BLaER1 treated with 17β-estradiol and CSF1 and Interleukin-3, amounts not matched to agents 10 nM and 100 nM (cell line): Measurements from ENCODE around the gene CYFIP2.

Experiments used
- H3K27ac ChIP-seq, 11 experiments: shearing (Covaris generic); formaldehyde crosslinking; 2 replicates each; pipeline ENCODE4 v1.8.1; 2022
- H3K27me3 ChIP-seq, 11 experiments: shearing (Covaris generic); formaldehyde crosslinking; 2 replicates each; pipeline ENCODE4 v1.8.1; 2022
- H3K36me3 ChIP-seq, 11 experiments: shearing (Covaris generic); formaldehyde crosslinking; 2 replicates each; pipeline ENCODE4 v1.8.1; 2022
- H3K4me1 ChIP-seq, 10 experiments: shearing (Covaris generic); formaldehyde crosslinking; 2 replicates each; pipeline ENCODE4 v1.8.1; 2022
- H3K4me2 ChIP-seq, 11 experiments: shearing (Covaris generic); formaldehyde crosslinking; 2 replicates each; pipeline ENCODE4 v1.8.1; 2022
- H3K4me3 ChIP-seq, 10 experiments: shearing (Covaris generic); formaldehyde crosslinking; 2 replicates each; pipeline ENCODE4 v1.8.1; 2022
- H3K9ac ChIP-seq, 11 experiments: shearing (Covaris generic); formaldehyde crosslinking; 2 replicates each; pipeline ENCODE4 v1.8.1; 2022
- H3K9me3 ChIP-seq, 11 experiments: shearing (Covaris generic); formaldehyde crosslinking; replicated peaks in 1 of 11; 2 replicates each; pipeline ENCODE4 v1.8.1; 2022
- H4K20me1 ChIP-seq, 11 experiments: shearing (Covaris generic); formaldehyde crosslinking; 2 replicates each; pipeline ENCODE4 v1.8.1; 2022
- Cebpa-rat ChIP-seq, 11 experiments: shearing (Covaris generic); IDR thresholded peaks; 2 replicates each; pipeline ENCODE4 v1.8.1; 2022

Gene CYFIP2

GRCh38 chr5:157267761-157268480, 2.0 kb downstream of the CYFIP2 start:
- peak overlapping the region; percentile 85 to 100 (median 95) for H3K4me2 ChIP-seq
- H3K36me3 ChIP-seq, result peaks cover 0 to 24% (median 0%) of the 10 kb centered on the region in 11 experiments; a peak in 5 of 22 replicates
- TF ChIP-seq Cebpa-rat (IDR thresholded peaks at IDR 0.05), result no peak
- peaks cover 0 to 23% (median 8%) of the 10 kb centered on the region in 11 experiments; a peak in 9 of 22 replicates for H4K20me1 ChIP-seq
- no peaks in the 10 kb centered on the region for H3K27me3 ChIP-seq
- no peaks in the 10 kb centered on the region for H3K9me3 ChIP-seq
- H3K4me3 ChIP-seq, result peak overlapping the region in 7 of 10 experiments; percentile 87 to 96 (median 93); a peak in 12 of 20 replicates
- peak overlapping the region in 6 of 11 experiments; percentile 19 to 96 (median 94); a peak in 11 of 22 replicates for H3K27ac ChIP-seq
- H3K4me1 ChIP-seq, result peaks cover 77 to 91% (median 90%) of the 10 kb centered on the region in 10 experiments
- H3K9ac ChIP-seq, result peak overlapping the region in 4 of 11 experiments; percentile 90 to 95 (median 92); a peak in 7 of 22 replicates

- Histone ChIP-seq H4K20me1 (peaks cover 0 to 23% (median 8%) of the 10 kb centered on the region in 11 experiments; a peak in 9 of 22 replicates), H3K4me3 (peak overlapping the region in 4 of 10 experiments; percentile 7 to 93 (median 90); a peak in 5 of 20 replicates), H3K4me1 (peaks cover 75 to 92% (median 89%) of the 10 kb centered on the region in 10 experiments), H3K9ac (peak overlapping the region in 4 of 11 experiments; percentile 24 to 95 (median 92); a peak in 5 of 22 replicates), H3K36me3 (peaks cover 0 to 26% (median 0%) of the 10 kb centered on the region in 11 experiments; a peak in 6 of 22 replicates), H3K4me2 (peak overlapping the region; percentile 85 to 100 (median 95)), H3K9me3 (peaks cover 0 to 3% (median 1%) of the 10 kb centered on the region in 11 experiments; a peak in 8 of 22 replicates), H3K27ac (peak overlapping the region in 8 of 11 experiments; percentile 16 to 96 (median 87); a peak in 13 of 22 replicates), H3K27me3 (no peaks in the 10 kb centered on the region)
- TF ChIP-seq Cebpa-rat (IDR thresholded peaks at IDR 0.05), result no peak
These were observed 3.3 kb downstream of the CYFIP2 start for GRCh38 chr5:157269165-157269671.

DNA sequence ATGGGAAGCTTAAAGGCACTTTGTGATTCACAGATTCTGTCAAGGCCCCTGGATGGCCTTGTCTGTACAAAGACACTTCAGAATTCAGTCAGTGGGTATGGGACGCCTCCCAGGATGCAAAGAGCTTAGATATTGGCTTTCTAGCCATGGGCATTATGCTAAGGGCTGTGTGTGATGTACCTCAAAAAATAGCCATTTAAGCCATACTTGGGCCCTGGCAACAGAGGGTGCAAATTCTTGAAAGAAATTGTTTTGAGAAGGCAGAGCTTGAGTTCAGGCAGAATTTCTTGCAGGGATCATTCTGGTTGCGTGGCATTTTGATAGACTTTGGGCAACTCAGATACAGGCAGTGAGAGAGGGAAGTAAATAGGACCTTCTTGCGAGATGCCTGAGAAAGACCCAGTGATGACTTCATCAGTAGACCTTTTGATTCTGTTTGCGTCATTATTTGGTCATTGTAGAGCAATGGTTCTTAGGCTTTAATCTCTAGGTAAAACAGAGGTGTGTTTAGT, 3.9 kb downstream of the CYFIP2 start:
- H3K27ac ChIP-seq, result peak overlapping the region in 8 of 11 experiments; percentile 11 to 96 (median 89); a peak in 12 of 22 replicates
- H4K20me1 ChIP-seq, result peaks cover 0 to 23% (median 8%) of the 10 kb centered on the region in 11 experiments; a peak in 9 of 22 replicates
- H3K9me3 ChIP-seq, result peaks cover 0 to 9% (median 7%) of the 10 kb centered on the region in 11 experiments; a peak in 12 of 22 replicates
- TF ChIP-seq Cebpa-rat (IDR thresholded peaks at IDR 0.05), result no peak
- no peaks in the 10 kb centered on the region for H3K27me3 ChIP-seq
- H3K4me2 ChIP-seq, result peak overlapping the region; percentile 85 to 100 (median 95)
- peaks cover 75 to 86% (median 83%) of the 10 kb centered on the region in 10 experiments for H3K4me1 ChIP-seq
- H3K9ac ChIP-seq, result peak overlapping the region in 4 of 11 experiments; percentile 24 to 95 (median 64); a peak in 4 of 22 replicates
- H3K36me3 ChIP-seq, result peaks cover 0 to 32% (median 0%) of the 10 kb centered on the region in 11 experiments; a peak in 7 of 22 replicates
- peak overlapping the region in 4 of 10 experiments; percentile 7 to 93 (median 90); a peak in 4 of 20 replicates for H3K4me3 ChIP-seq

DNA sequence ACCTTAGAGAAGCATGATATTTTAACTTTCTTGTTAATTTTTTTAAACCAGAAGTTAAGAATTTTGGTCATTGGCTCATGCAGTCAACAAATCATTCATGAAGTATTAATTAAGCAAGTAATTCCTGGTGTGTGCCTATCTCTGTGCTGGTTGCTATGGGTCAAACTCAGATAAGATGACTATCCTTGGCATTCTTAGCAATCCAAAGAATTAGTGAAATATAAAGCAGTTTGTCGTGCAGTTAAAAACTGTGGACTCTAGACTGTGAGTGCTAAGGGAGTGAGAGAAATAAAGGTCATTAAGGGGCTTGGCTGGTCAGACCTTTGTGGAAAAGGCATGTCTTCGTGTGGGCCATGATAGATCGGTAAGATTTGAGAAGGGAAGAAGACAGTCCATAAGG, 4.8 kb downstream of the CYFIP2 start:
- no peak for TF ChIP-seq Cebpa-rat (IDR thresholded peaks at IDR 0.05)
- Histone ChIP-seq H3K9me3 (peaks cover 0 to 13% (median 9%) of the 10 kb centered on the region in 11 experiments; a peak in 12 of 22 replicates), H3K27ac (peak overlapping the region in 10 of 11 experiments; percentile 76 to 96 (median 83); a peak in 19 of 22 replicates), H3K4me3 (peak overlapping the region in 2 of 10 experiments; percentile 13 to 23; a peak in 3 of 20 replicates), H3K36me3 (peaks cover 0 to 34% (median 0%) of the 10 kb centered on the region in 11 experiments; a peak in 7 of 22 replicates), H3K27me3 (no peaks in the 10 kb centered on the region), H4K20me1 (peaks cover 0 to 23% (median 8%) of the 10 kb centered on the region in 11 experiments; a peak in 9 of 22 replicates), H3K4me2 (peak overlapping the region; percentile 83 to 100 (median 95); a peak in 21 of 22 replicates), H3K9ac (peak overlapping the region in 6 of 11 experiments; percentile 63 to 95 (median 76); a peak in 11 of 22 replicates), H3K4me1 (peaks cover 71 to 83% (median 75%) of the 10 kb centered on the region in 10 experiments)

DNA sequence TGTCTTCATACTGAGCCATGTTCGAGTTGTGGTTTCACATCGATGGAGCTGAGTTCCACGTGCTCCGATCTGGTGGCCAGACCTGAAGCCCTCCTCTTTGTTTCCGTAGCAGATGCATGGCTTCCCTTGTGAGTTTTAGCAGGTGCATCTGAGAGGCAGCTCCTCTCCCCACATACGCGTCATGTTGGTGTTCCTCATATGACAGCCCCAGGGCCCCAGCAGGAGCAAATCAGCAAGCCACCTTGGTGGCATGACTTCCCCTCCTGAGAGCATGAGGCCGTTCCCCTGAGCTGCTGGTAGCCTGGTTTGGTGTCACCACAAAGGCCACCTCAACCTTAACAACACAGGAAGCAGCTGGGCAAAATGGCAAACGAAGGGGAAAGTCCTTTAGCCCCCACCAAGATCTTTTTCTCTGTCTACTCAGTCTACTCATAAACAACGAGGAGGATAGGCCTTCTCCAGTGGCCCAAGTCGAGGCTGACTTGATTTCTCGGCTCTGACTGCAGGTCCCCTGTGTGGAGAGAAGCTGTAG, 5.9 kb downstream of the CYFIP2 start:
- no peak for TF ChIP-seq Cebpa-rat (IDR thresholded peaks at IDR 0.05)
- Histone ChIP-seq H3K27ac (peak overlapping the region; percentile 48 to 96 (median 81)), H3K4me2 (peak overlapping the region; percentile 83 to 100 (median 95)), H3K4me3 (peak overlapping the region in 7 of 10 experiments; percentile 4 to 39 (median 27); a peak in 8 of 20 replicates), H3K9ac (peak overlapping the region; percentile 46 to 95 (median 71); a peak in 21 of 22 replicates), H4K20me1 (peaks cover 0 to 20% (median 8%) of the 10 kb centered on the region in 11 experiments; a peak in 9 of 22 replicates), H3K36me3 (peaks cover 0 to 42% (median 5%) of the 10 kb centered on the region in 11 experiments; a peak in 9 of 22 replicates), H3K27me3 (no peaks in the 10 kb centered on the region), H3K9me3 (peaks cover 0 to 13% (median 9%) of the 10 kb centered on the region in 11 experiments; a peak in 12 of 22 replicates), H3K4me1 (peaks cover 68 to 83% (median 72%) of the 10 kb centered on the region in 10 experiments)

GRCh38 chr5:157273131-157273556, 7.2 kb downstream of the CYFIP2 start:
- TF ChIP-seq Cebpa-rat (IDR thresholded peaks at IDR 0.05), result peak in 2 of 11 experiments; percentile 39 to 41; a peak in 2 of 22 replicates
- peaks cover 54 to 79% (median 61%) of the 10 kb centered on the region in 10 experiments for H3K4me1 ChIP-seq
- H3K9me3 ChIP-seq, result peaks cover 0 to 13% (median 9%) of the 10 kb centered on the region in 11 experiments; a peak in 12 of 22 replicates
- peak overlapping the region in 5 of 10 experiments; percentile 16 to 23 (median 21); a peak in 5 of 20 replicates for H3K4me3 ChIP-seq
- peak overlapping the region; percentile 46 to 95 (median 71); a peak in 20 of 22 replicates for H3K9ac ChIP-seq
- peaks cover 0 to 54% (median 6%) of the 10 kb centered on the region in 11 experiments; a peak in 9 of 22 replicates for H3K36me3 ChIP-seq
- H3K4me2 ChIP-seq, result peak overlapping the region; percentile 83 to 100 (median 95)
- H3K27ac ChIP-seq, result peak overlapping the region; percentile 30 to 96 (median 81); a peak in 21 of 22 replicates
- H3K27me3 ChIP-seq, result no peaks in the 10 kb centered on the region
- peaks cover 0 to 8% (median 0%) of the 10 kb centered on the region in 11 experiments; a peak in 5 of 22 replicates for H4K20me1 ChIP-seq

GRCh38 chr5:157275403-157275802, 9.5 kb downstream of the CYFIP2 start:
- no peak for TF ChIP-seq Cebpa-rat (IDR thresholded peaks at IDR 0.05)
- Histone ChIP-seq H3K4me2 (no peak overlapping the region; a peak in 1 of 22 replicates), H3K36me3 (peaks cover 0 to 46% (median 6%) of the 10 kb centered on the region in 11 experiments; a peak in 7 of 22 replicates), H3K4me1 (peaks cover 41 to 64% (median 50%) of the 10 kb centered on the region in 10 experiments), H3K27ac (no peak overlapping the region), H3K9ac (no peak overlapping the region), H4K20me1 (peaks cover 0 to 22% (median 0%) of the 10 kb centered on the region in 11 experiments; a peak in 5 of 22 replicates), H3K4me3 (no peak overlapping the region), H3K9me3 (peaks cover 0 to 13% (median 9%) of the 10 kb centered on the region in 11 experiments; a peak in 12 of 22 replicates), H3K27me3 (no peaks in the 10 kb centered on the region)
